DOHH2 (cell line): ENCODE data around the gene IL1RAPL1.
"Not testable (repeated sequence)": the region's sequence is repeated elsewhere in the genome, so short reads cannot be mapped to it uniquely, and the experiment has no call there.

Source experiments
- CTCF ChIP-seq: fragments of 200-600 bp; sonication (generic); IDR thresholded peaks from one replicate; pipeline ENCODE4 v1.5.1; 2014; ENCODE audit warnings: antibody characterized with exemption, mild to moderate bottlenecking, low read depth, low read length; ENCODE audit not compliant: poor library complexity, severe bottlenecking
- EZH2phosphoT487 ChIP-seq: fragments of 200-600 bp; sonication (generic); IDR thresholded peaks from 2 replicates; pipeline ENCODE4 v1.6.1; 2017; ENCODE audit warnings: borderline replicate concordance, mild to moderate bottlenecking, antibody characterized with exemption, low read length, moderate library complexity, mixed read lengths

GRCh38 chrX:28766561-28766960 lies 179.3 kb downstream of the IL1RAPL1 start:
- TF ChIP-seq CTCF, EZH2phosphoT487: not testable (repeated sequence)
